Measurements from ENCODE around the gene GSTA3.

GRCh38 chr6:52933778-52934177 is 24.3 kb upstream of the GSTA3 start:
- TF ChIP-seq CTCF (IDR thresholded peaks at IDR 0.05 in 4 of 5, conservative IDR thresholded peaks at IDR 0.05 in 1 of 5): no peak
- TF ChIP-seq POLR2A (IDR thresholded peaks at IDR 0.05): no peak
